GM21717 (cell line): Measurements from ENCODE around the gene AKR7A3.
"Not testable (repeated sequence)": the region's sequence is repeated elsewhere in the genome, so short reads cannot be mapped to it uniquely, and the experiment has no call there.

Source experiments
- ATAC-seq: cut with Tn5 transposase; IDR thresholded peaks from one replicate; pipeline ENCODE4 v1.9.1; 2021; ENCODE audit warnings: mild to moderate bottlenecking, moderate library complexity; ENCODE audit not compliant: unreplicated experiment

Gene AKR7A3

GRCh38 chr1:19300211-19300610 lies 11.6 kb upstream of the AKR7A3 start:
- ATAC-seq: no peak

- ATAC-seq: no peak
Observed at GRCh38 chr1:19294638-19295037, 6.1 kb upstream of the AKR7A3 start.

DNA sequence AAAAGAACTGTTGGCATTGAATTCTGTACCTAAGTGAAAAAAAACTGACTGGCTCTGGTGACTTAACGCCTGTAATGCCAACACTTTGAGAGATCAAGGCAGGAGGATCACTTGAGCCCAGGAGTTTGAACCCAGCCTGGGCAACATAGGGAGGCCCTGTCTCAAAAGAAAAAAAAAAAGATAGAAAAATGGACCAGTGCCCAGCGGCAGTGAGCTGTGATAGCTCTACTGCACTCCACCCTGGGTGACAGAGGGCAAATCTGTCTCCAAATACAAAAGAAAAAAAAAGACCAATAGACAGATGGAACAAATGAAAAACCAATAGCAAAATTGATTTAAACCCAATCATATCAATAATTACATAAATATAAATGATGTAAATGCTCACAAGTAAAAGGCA lies 674 bp upstream of the AKR7A3 start:
- ATAC-seq: no peak

- ATAC-seq: no peak
Observed at GRCh38 chr1:19287436-19288185, 959 bp downstream of the AKR7A3 start.

DNA sequence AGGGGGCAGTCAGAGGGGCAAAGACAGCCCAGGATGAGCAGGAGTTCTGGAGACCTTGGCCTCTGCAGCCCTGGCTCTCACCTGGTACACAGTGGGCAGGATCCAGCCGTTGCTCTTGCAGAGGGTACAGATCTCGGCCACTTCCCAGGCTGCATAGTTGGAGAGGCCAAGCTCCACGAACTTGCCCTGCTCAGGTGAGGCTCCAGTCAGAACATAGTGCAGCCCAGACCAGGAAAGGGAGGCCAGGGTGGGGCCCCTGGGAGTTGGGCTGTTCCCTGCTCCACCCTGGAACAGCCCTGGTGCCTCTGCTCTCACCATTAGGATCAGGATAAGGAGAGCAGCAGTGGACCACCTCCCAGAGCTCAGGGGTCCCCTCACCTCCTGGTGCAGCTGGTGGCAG lies 2.8 kb downstream of the AKR7A3 start:
- not testable (repeated sequence) for ATAC-seq

DNA sequence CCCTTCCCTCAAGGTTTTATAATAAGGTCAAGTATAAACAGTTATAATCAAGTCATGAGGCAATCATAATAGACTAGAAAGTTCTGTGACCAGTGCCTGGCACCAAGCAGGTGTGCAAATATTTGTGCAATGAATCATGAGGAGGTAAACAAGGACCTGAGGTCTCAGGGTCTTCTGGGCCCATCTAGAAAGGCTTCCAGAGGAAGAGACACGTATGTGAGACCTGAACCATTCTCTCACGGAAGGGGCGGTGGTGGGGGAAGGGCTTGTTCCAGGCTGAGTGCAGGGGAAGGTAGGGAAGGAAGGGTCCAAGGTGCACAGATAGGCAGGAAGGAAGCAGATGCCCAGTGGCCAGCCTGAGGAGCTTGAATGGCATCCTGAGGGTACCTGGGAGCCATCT lies 3.2 kb downstream of the AKR7A3 start:
- ATAC-seq: not testable (repeated sequence)

DNA sequence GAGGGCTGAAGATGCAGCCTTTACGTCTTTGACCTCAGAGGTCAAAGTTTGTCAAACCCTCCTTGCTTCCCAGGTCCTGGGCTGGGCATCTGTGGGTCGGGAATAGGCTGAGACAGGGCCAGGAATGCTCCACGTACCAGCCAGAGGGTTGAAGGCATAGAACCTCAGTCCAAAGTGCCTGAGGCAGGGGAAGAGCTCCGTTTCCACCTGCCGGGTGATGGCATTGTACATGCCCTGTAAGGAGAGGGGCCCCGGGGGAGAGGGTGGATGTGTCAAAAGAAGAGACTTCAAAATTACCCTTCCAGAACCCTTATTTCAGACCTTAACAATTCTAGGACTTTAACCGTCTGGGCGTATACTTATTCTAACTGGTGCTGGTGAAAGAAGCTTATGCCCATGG lies 3.7 kb downstream of the AKR7A3 start:
- no peak for ATAC-seq

GRCh38 chr1:19283891-19284290 lies 4.7 kb downstream of the AKR7A3 start:
- ATAC-seq: no peak

GRCh38 chr1:19274636-19275035 lies 13.9 kb downstream of the AKR7A3 start:
- no peak for ATAC-seq

DNA sequence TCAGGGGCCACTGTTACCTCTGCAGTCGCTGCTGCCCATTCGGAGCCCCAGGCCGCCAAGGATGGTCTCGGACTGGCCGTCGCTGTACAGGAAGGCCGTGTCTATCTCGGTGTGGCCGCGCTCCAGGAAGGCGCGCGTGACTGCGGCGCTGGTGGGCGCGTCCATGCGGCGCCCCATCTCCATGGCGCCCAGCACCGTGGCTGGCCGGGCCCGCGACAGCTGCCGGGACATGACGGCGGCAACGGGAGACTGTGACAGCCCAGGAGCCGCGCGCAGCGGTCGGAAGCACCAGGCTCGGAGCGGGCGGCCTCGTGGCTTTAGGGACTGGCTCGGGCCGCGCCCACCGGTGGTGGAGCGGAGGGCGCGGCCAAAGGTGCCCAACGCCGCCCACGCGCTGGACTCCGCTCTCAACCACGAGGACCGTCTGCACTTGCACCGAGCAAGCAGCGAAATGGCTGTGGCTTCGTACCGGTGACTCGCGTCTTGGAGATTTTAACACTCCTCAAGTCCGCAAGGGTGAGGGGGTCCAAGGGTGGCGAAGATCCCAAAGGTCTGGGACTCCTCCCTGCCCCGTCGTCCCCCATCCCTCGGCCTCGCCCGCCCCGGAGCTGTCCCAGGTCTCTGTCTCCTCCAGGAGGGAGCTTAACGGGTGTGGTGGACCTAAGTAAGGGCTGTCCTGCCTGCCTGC lies 14.6 kb downstream of the AKR7A3 start:
- not testable (repeated sequence) for ATAC-seq

- ATAC-seq: no peak
Observed at GRCh38 chr1:19273106-19273843, 15.3 kb downstream of the AKR7A3 start.

- no peak for ATAC-seq
Observed at GRCh38 chr1:19272064-19272463, 16.5 kb downstream of the AKR7A3 start.

GRCh38 chr1:19270343-19270730 lies 18.2 kb downstream of the AKR7A3 start:
- not testable (repeated sequence) for ATAC-seq

DNA sequence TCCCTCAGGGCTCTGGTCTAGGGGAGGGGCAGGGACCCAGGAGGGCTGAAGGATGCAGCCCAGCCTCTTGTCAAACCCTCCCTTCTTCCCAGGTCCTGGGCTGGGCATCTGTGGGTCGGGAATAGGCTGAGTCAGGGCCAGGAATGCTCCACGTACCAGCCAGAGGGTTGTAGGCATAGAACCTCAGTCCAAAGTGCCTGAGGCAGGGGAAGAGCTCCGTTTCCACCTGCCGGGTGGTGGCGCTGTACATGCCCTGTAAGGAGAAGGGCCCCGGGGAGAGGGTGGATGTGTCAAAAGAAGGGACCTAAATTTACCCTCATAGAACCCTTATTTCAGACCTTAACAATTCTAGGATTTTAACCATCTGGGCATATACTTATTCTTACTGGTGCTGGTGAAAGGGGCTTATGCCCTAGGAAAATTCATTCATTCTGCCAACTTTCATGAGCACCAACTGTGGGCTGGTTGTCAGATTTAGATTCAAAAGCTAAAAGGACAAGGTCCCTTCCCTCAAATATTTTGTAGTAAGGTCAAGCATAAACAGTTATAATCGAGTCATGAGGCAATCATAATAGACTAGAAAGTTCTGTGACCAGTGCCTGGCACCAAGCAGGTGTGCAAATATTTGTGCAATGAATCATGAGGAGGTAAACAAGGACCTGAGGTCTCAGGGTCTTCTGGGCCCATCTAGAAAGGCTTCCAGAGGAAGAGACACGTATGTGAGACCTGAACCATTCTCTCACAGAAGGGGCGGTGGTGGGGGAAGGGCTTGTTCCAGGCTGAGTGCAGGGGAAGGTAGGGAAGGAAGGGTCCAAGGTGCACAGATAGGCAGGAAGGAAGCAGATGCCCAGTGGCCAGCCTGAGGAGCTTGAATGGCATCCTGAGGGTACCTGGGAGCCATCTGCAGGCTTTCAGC lies 18.9 kb downstream of the AKR7A3 start:
- ATAC-seq: not testable (repeated sequence)

DNA sequence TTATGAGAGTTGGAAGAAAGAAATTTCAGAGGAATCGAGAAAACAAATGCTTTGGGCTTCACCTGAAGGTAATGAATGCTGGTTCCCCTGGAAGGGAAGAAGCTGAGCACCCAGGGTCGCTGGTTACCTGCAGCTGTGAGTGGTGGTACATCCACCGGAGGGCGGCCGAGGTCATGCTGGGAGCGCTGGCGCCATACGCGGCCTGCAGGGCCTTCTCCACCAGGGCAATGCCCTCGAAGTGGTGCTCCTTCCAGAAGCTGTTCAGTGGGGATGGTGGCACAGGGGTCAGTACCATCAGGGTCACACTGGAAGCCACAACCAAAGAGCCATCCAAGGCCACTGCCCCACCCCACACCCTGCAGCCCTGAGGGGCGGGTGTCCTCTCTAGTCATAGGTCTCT lies 20.1 kb downstream of the AKR7A3 start:
- no peak for ATAC-seq

DNA sequence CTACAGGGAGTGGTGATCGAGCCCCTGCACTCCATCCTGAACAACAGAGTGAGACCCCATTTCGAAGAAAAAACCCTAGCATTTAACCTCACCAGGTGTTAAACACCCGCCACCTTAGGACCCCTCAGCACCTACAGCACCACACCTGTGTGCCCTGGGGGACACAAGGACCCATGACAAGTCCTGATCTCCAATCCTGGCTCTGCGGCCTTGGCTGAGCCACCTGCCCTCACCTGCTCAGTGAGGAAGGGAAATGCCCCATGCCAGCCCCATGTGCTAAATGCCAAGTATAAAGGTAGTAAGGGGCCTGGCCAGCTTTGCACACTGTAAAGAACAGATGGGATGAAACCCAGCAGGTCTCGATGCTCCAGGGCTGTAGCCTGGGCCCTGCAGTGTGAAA lies 25.8 kb downstream of the AKR7A3 start:
- no peak for ATAC-seq

DNA sequence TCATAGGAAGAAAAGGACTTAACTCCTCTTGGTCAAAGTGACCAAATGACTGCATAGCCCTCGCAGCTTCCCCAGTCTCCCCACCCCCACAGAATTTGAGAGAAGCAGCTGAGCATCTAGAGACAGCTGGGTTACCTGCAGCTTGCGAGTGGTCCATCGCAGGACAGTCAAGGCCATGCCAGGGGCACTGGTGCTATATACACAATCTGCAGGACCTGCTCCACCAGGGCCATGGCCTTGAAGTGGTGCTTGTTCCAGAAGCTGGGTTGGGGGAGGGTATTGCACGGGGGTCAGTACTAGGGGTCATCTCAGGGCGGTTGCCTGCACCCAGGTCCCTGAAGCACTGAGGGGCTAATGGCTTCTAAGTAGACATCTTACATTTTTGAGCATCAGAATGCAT lies 26.5 kb downstream of the AKR7A3 start:
- no peak for ATAC-seq

- no peak for ATAC-seq
Observed at GRCh38 chr1:19260211-19261138, 28.1 kb downstream of the AKR7A3 start.

DNA sequence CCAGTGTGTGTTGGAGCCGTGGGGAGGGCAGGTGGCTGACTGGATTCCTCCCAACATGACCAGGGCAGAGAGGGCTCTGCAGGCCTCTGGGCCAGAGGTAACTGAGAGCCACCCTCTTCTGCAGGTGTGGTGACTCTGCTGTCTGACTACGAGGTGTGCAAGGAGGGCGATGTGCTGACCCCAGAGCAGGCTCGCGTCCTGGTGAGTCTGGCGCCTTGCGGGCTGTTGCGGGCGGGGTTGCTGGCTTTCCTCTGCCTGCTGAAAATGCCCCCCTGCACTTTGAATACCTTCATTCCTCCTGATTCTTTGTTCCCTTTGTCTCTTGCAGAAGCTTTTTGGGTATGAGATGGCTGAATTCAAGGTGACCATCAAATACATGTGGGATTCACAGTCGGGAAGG lies 30.2 kb downstream of the AKR7A3 start:
- ATAC-seq: no peak
